HEK293 (cell line): ENCODE results near the gene ELF1.
"Not testable (repeated sequence)": the region's sequence is repeated elsewhere in the genome, so short reads cannot be mapped to it uniquely, and the experiment has no call there.

Experiments
- CTCF ChIA-PET: fragments of 350-600 bp; formaldehyde crosslinking; extraction: SDS; loops from one replicate; lab custom pipeline; 2021; ENCODE audit warnings: antibody characterized with exemption; lab: Yijun Ruan, JAX
- POLR2A ChIA-PET: fragments of 300-600 bp; formaldehyde crosslinking; extraction: SDS; loops from one replicate; lab custom pipeline; 2020; ENCODE audit warnings: antibody characterized with exemption, inconsistent platforms; lab: Yijun Ruan, JAX
- H3K27ac ChIP-seq: fragments of 200-500 bp; sonication (Bioruptor generic); 2 replicates; pipeline ENCODE4 v1.5.1; 2014; ENCODE audit warnings: low read depth, low read length, control low read depth, inconsistent platforms; ENCODE audit errors: extremely low read depth
- H3K36me3 ChIP-seq, 2 experiments: fragments of 200-500 bp in 1 of 2; sonication (Bioruptor generic) in 1 of 2; 1 replicate in 1 of 2; 2 replicates in 1 of 2; pipeline ENCODE4 v1.5.1; 2014 to 2017; ENCODE audit warnings: inconsistent platforms in 2 of 2, low read length in 2 of 2; ENCODE audit not compliant: control insufficient read depth in 2 of 2, insufficient read depth in 1 of 2
- H3K4me1 ChIP-seq: fragments of 200-500 bp; sonication (Bioruptor generic); 2 replicates; pipeline ENCODE4 v1.5.1; 2014; ENCODE audit warnings: mild to moderate bottlenecking, low read length, inconsistent platforms; ENCODE audit not compliant: control insufficient read depth, insufficient read depth
- H3K4me3 ChIP-seq: 2 replicates; pipeline ENCODE4 v1.5.1; 2011; ENCODE audit warnings: low read depth, mild to moderate bottlenecking, control low read depth, low read length, moderate library complexity
- H3K9me3 ChIP-seq: fragments of 200-500 bp; sonication (Bioruptor generic); 2 replicates; pipeline ENCODE4 v1.5.1; 2014; ENCODE audit warnings: low read depth, low read length, inconsistent platforms; ENCODE audit not compliant: control insufficient read depth, insufficient read depth
- KLF8 ChIP-seq: fragments of 450-650 bp; formaldehyde crosslinking; IDR thresholded peaks from 2 replicates; pipeline ENCODE4 v1.5.1; 2016; ENCODE audit warnings: missing biosample characterization, missing genetic modification characterization
- ZFP69B ChIP-seq: fragments of 450-650 bp; formaldehyde crosslinking; IDR thresholded peaks from 2 replicates; pipeline ENCODE4 v1.5.1; 2016; ENCODE audit warnings: missing biosample characterization, missing genetic modification characterization
- ZNF133 ChIP-seq: fragments of 450-650 bp; formaldehyde crosslinking; IDR thresholded peaks from 2 replicates; pipeline ENCODE4 v1.5.1; 2016; ENCODE audit warnings: missing biosample characterization, missing genetic modification characterization
- ZNF146 ChIP-seq: fragments of 450-650 bp; formaldehyde crosslinking; IDR thresholded peaks from 2 replicates; pipeline ENCODE4 v1.5.1; 2016; ENCODE audit warnings: missing biosample characterization, missing genetic modification characterization
- ZNF394 ChIP-seq: fragments of 450-650 bp; formaldehyde crosslinking; IDR thresholded peaks from 2 replicates; pipeline ENCODE4 v1.5.1; 2016; ENCODE audit warnings: missing biosample characterization, missing genetic modification characterization, mild to moderate bottlenecking, moderate library complexity, borderline replicate concordance
- ZNF529 ChIP-seq: fragments of 450-650 bp; formaldehyde crosslinking; IDR thresholded peaks from 2 replicates; pipeline ENCODE4 v1.5.1; 2017; ENCODE audit warnings: missing genetic modification characterization, missing biosample characterization; ENCODE audit not compliant: insufficient replicate concordance
- ZNF549 ChIP-seq: fragments of 450-650 bp; IDR thresholded peaks from 2 replicates; pipeline ENCODE4 v1.5.1; 2018; ENCODE audit warnings: missing biosample characterization, missing genetic modification characterization, mild to moderate bottlenecking, inconsistent platforms, moderate library complexity
- ZNF600 ChIP-seq: fragments of 450-650 bp; formaldehyde crosslinking; IDR thresholded peaks from 2 replicates; pipeline ENCODE4 v1.5.1; 2016; ENCODE audit warnings: missing biosample characterization, missing genetic modification characterization
- TF ChIP-seq, protein P1 (sequence below): fragments of 450-650 bp; formaldehyde crosslinking; IDR thresholded peaks from 2 replicates; pipeline ENCODE4 v1.5.1; 2016; ENCODE audit warnings: missing biosample characterization, missing genetic modification characterization
- TF ChIP-seq, protein P2 (sequence below): fragments of 450-650 bp; formaldehyde crosslinking; IDR thresholded peaks from 2 replicates; pipeline ENCODE4 v1.5.1; 2016; ENCODE audit warnings: missing biosample characterization, missing genetic modification characterization

Gene ELF1

DNA sequence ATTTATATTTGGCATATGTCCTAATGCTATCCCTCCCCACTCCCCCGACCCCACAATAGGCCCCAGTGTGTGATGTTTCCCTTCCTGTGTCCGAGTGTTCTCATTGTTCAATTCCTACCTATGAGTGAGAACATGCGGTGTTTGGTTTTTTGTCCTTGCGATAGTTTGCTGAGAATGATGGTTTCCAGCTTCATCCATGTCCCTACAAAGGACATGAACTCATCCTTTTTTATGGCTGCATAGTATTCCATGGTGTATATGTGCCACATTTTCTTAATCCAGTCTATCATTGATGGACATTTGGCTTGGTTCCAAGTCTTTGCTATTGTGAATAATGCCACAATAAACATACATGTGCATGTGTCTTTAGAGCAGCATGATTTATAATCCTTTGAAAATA, 23.3 kb upstream of the ELF1 start:
- H3K4me3 ChIP-seq, H3K4me1 ChIP-seq, H3K27ac ChIP-seq, H3K36me3 ChIP-seq, POLR2A ChIA-PET, CTCF ChIA-PET, H3K9me3 ChIP-seq: not testable (repeated sequence)
- TF ChIP-seq ZNF146 (tag by site-specific recombination), result peak; percentile 90

DNA sequence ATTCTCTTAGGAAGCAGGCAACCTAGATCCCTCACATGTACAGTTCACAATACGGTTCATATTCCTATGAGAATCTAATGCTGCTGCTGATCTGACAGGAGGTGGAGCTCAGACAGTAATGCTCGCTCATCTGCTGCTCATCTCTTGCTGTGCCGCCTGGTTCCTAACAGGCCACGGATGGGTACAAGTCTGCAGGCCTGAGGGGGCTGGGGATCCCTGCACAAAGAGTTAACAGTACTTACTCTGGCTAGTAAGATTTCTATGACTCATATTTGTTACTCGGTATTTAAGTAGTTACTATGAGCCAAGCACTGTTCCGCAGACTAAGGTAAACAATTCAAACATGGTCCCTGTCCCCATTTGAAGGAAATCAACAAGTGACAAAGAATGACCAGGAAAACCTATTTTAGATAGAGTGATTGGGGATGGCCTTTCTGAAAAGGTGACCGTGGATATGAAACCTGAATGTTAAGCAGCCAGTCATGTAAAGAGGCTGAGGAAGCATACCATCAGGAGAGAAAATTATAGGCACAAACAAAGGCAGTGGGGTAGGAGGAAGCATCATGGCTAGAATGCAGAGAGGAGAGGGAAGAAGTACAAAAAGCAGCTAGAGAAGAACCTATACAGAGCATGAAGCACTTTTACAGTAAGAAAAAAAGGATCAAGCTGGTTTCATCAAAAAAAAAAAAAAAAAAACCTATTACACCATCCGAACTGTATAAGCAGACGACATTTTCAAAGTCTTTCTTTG, 21.6 kb upstream of the ELF1 start:
- no peaks in the 10 kb centered on the region for H3K36me3 ChIP-seq

DNA sequence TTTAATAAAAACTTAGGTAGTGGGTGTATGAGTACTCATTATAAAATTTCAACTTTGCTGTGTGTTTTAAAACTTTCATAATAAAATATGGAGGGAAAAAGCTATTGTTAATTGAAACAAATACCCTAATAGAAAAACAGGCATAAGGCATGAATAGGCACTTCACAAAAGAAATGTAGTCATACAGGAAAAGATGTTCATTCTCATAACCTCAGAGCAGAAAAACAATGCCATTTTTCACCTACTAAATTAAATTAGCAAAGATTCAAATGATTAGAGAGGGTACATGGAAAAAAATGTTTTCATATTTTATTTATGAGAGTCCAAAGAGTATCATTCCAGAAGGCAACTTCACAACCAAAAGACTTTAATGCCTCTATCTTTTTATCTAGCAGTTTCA, 20.6 kb upstream of the ELF1 start:
- ChIA-PET POLR2A (no interaction called here), CTCF (interaction anchor here (1.5 kb wide), 1 partner anchor 15 kb away, joined by 6 read pairs; no protein-coding TSS in a partner anchor)
- Histone ChIP-seq H3K9me3 (no peaks in the 10 kb centered on the region), H3K4me3 (no peak overlapping the region), H3K36me3 (no peaks in the 10 kb centered on the region), H3K27ac (no peak overlapping the region), H3K4me1 (no peaks in the 10 kb centered on the region)
- TF ChIP-seq ZFP69B (tag by site-specific recombination), result no peak

More for the DNA sequence above, 21.6 kb upstream of the ELF1 start:
- ChIA-PET POLR2A (no interaction called here), CTCF (interaction anchor here (1.1 to 1.5 kb wide), 2 partner anchors 14 kb away, joined by 4 to 6 read pairs; no protein-coding TSS in a partner anchor)
- no peaks in the 10 kb centered on the region for H3K4me1 ChIP-seq
- H3K4me3 ChIP-seq, result no peak overlapping the region
- H3K27ac ChIP-seq, result no peak overlapping the region
- H3K9me3 ChIP-seq, result no peaks in the 10 kb centered on the region
- TF ChIP-seq ZNF394 (no peak), ZNF529 (no peak), ZNF549 (tag by site-specific recombination) (peak; percentile 28; the same call in 1 of the 2 replicates)
- TF ChIP-seq, all 188 proteins: peak for 1

DNA sequence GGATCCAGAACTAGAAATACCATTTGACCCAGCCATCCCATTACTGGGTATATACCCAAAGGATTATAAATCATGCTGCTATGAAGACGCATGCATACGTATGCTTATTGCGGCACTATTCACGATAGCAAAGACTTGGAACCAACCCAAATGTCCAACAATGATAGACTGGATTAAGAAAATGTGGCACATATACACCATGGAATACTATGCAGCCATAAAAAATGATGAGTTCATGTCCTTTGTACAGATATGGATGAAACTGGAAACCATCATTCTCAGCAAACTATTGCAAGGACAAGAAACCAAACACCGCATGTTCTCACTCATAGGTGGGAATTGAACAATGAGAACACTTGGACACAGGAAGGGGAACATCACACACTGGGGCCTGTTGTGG, 17.4 kb upstream of the ELF1 start:
- H3K27ac ChIP-seq, H3K36me3 ChIP-seq, H3K4me1 ChIP-seq, H3K9me3 ChIP-seq, POLR2A ChIA-PET, H3K4me3 ChIP-seq: not testable (repeated sequence)
- CTCF ChIA-PET, result interaction anchor here (1.8 kb wide), 1 partner anchor 19 kb away, joined by 5 read pairs; no protein-coding TSS in a partner anchor
- TF ChIP-seq ZNF146 (tag by site-specific recombination), result peak; percentile 94
- TF ChIP-seq, protein P1, sequence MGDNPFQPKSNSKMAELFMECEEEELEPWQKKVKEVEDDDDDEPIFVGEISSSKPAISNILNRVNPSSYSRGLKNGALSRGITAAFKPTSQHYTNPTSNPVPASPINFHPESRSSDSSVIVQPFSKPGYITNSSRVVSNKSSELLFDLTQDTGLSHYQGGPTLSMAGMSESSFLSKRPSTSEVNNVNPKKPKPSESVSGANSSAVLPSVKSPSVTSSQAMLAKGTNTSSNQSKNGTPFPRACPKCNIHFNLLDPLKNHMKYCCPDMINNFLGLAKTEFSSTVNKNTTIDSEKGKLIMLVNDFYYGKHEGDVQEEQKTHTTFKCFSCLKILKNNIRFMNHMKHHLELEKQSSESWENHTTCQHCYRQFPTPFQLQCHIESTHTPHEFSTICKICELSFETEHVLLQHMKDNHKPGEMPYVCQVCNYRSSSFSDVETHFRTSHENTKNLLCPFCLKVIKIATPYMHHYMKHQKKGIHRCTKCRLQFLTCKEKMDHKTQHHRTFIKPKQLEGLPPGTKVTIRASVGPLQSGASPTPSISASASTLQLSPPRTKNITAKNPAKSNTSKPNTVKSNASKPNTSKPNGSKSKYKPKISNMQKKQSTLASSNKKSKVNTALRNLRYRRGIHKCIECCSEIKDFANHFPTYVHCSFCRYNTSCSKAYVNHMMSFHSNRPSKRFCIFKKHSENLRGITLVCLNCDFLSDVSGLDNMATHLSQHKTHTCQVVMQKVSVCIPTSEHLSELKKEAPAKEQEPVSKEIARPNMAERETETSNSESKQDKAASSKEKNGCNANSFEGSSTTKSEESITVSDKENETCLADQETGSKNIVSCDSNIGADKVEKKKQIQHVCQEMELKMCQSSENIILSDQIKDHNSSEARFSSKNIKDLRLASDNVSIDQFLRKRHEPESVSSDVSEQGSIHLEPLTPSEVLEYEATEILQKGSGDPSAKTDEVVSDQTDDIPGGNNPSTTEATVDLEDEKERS (tag by site-specific recombination), result peak; percentile 76

DNA sequence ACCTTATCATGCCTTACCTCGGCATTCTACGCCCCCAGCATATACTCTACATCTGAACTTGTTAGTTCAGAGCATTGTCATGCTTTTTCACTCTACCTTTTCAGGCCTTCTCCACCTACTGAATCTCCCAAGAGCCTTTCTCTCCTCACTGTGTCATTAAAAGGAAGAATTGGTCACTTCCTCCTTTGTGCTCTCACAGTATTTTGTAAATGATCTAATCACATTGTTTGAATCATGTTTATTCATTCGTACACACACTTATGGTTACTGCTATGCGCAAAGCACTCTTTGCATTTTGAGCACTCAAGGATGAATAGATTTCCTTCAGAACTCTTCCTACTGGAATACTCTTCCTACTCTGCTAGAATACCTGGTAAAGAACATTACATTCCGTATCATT, 15.8 kb upstream of the ELF1 start:
- H3K4me1 ChIP-seq, result no peaks in the 10 kb centered on the region
- no peaks in the 10 kb centered on the region for H3K9me3 ChIP-seq
- CTCF ChIA-PET, result interaction anchor here (0.6 to 1.8 kb wide), 2 partner anchors 20 to 1195 kb away, joined by 3 to 5 read pairs; no protein-coding TSS in a partner anchor
- TF ChIP-seq, protein P2, sequence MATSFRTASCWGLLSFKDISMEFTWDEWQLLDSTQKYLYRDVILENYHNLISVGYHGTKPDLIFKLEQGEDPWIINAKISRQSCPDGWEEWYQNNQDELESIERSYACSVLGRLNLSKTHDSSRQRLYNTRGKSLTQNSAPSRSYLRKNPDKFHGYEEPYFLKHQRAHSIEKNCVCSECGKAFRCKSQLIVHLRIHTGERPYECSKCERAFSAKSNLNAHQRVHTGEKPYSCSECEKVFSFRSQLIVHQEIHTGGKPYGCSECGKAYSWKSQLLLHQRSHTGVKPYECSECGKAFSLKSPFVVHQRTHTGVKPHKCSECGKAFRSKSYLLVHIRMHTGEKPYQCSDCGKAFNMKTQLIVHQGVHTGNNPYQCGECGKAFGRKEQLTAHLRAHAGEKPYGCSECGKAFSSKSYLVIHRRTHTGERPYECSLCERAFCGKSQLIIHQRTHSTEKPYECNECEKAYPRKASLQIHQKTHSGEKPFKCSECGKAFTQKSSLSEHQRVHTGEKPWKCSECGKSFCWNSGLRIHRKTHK, result no peak
- TF ChIP-seq ZNF600 (tag by site-specific recombination) (peak; percentile 66; the same call in 1 of the 2 replicates), ZNF133 (tag by site-specific recombination) (no peak), ZFP69B (tag by site-specific recombination) (no peak), KLF8 (tag by site-specific recombination) (no peak)
- POLR2A ChIA-PET, result no interaction called here
- no peaks in the 10 kb centered on the region for H3K36me3 ChIP-seq
- H3K4me3 ChIP-seq, result no peak overlapping the region
- no peak overlapping the region for H3K27ac ChIP-seq
